HCT116 (cell line): ENCODE measurements around the gene NDUFA5. TPM values are rescaled to one million over a fixed set of nuclear protein-coding genes. Genes with fewer than 3 reads are reported as not detected.
"Not testable (repeated sequence)": the region's sequence is repeated elsewhere in the genome, so short reads cannot be mapped to it uniquely, and the experiment has no call there.

Experiments used
- ATAC-seq: fragments of 200-7000 bp; cut with Tn5 transposase; 2 replicates; pipeline ENCODE4 v1.9.1; 2020; ENCODE audit warnings: mild to moderate bottlenecking, moderate library complexity
- BruUV-seq: library from RNA; stranded (reverse); fragments of 400-500 nt; replicated peaks from 2 replicates; lab custom pipeline; 2021; lab: Mats Ljungman, UMichigan
- CTCF ChIA-PET: fragments of 300-600 bp; sonication (Branson Sonifier 250); formaldehyde crosslinking; loops from one replicate; lab custom pipeline; 2021; ENCODE audit warnings: antibody characterized with exemption; lab: Charles Lee
- POLR2A ChIA-PET: fragments of 300-600, 350-600 bp; sonication (Branson Sonifier 250); formaldehyde crosslinking; loops from one replicate; lab custom pipeline; 2021; ENCODE audit warnings: antibody characterized with exemption; lab: Charles Lee
- RAD21 ChIA-PET, 2 experiments: fragments of 300-600 bp; sonication (Branson Sonifier 250); formaldehyde crosslinking; loops; one replicate each; lab custom pipeline; 2023; ENCODE audit warnings: low total read pairs in 2 of 2; ENCODE audit not compliant: uncharacterized antibody in 2 of 2, unreplicated experiment in 2 of 2, low non-redundant PET in 1 of 2; lab: Charles Lee
- DNase-seq: peaks from one replicate; pipeline ENCODE4 v3.0.0-alpha.2; 2010; ENCODE audit warnings: low read depth, low spot score
- H2AFZ ChIP-seq: fragments of 200-600 bp; shearing (Covaris generic), sonication (generic); 2 replicates; pipeline ENCODE4 v1.6.1; 2017; ENCODE audit warnings: low read depth, mixed run types, mixed read lengths, antibody characterized with exemption, low read length; ENCODE audit not compliant: poor library complexity, severe bottlenecking
- H3K27ac ChIP-seq: 2 replicates; pipeline ENCODE4 v1.5.1; 2012; ENCODE audit warnings: low read depth, low read length
- H3K27me3 ChIP-seq: fragments of 200-600 bp; sonication (generic); 2 replicates; pipeline ENCODE4 v1.6.1; 2016; ENCODE audit warnings: mixed run types, low read length, mixed read lengths; ENCODE audit not compliant: insufficient read depth
- H3K36me3 ChIP-seq, 2 experiments: fragments of 200-500 bp in 1 of 2; fragments of 200-600 bp in 1 of 2; sonication (Bioruptor generic) in 1 of 2; sonication (generic) in 1 of 2; 2 replicates each; pipeline versions ENCODE4 v1.5.1 to v1.6.1; 2014 to 2016; ENCODE audit warnings: low read length in 2 of 2, inconsistent platforms in 1 of 2, mixed read lengths in 1 of 2, mixed run types in 1 of 2; ENCODE audit not compliant: insufficient read depth in 2 of 2, control insufficient read depth in 1 of 2
- H3K4me1 ChIP-seq, 2 experiments: fragments of 200-600 bp in 1 of 2; sonication (generic) in 1 of 2; 2 replicates each; pipeline versions ENCODE4 v1.5.1 to v1.6.1; 2012 to 2017; ENCODE audit warnings: low read length in 2 of 2, inconsistent platforms in 1 of 2, mild to moderate bottlenecking in 1 of 2, mixed read lengths in 1 of 2, mixed run types in 1 of 2, moderate library complexity in 1 of 2; ENCODE audit not compliant: insufficient read depth in 2 of 2, control insufficient read depth in 1 of 2
- H3K4me2 ChIP-seq: fragments of 200-600 bp; sonication (generic); 2 replicates; pipeline ENCODE4 v1.6.1; 2017; ENCODE audit warnings: mixed run types, low read length, mixed read lengths
- H3K4me3 ChIP-seq, 2 experiments: fragments of 200-600 bp in 1 of 2; sonication (generic) in 1 of 2; replicated peaks in 1 of 2; 2 replicates each; pipeline ENCODE4 v1.5.1; 2011 to 2016; ENCODE audit warnings: low read length in 2 of 2, control low read depth in 1 of 2, low read depth in 1 of 2, mild to moderate bottlenecking in 1 of 2, mixed read lengths in 1 of 2, mixed run types in 1 of 2
- H3K79me2 ChIP-seq: fragments of 200-600 bp; sonication (generic); 2 replicates; pipeline ENCODE4 v1.6.1; 2017; ENCODE audit warnings: mild to moderate bottlenecking, mixed run types, low read length, moderate library complexity, mixed read lengths; ENCODE audit not compliant: insufficient read depth
- H3K9ac ChIP-seq: fragments of 200-600 bp; sonication (generic); 2 replicates; pipeline ENCODE4 v1.6.1; 2016; ENCODE audit warnings: low read length, mixed read lengths
- H3K9me2 ChIP-seq: fragments of 200-600 bp; sonication (generic), shearing (Covaris generic); 2 replicates; pipeline ENCODE4 v1.6.1; 2017; ENCODE audit warnings: mixed run types, mild to moderate bottlenecking, moderate library complexity; ENCODE audit not compliant: insufficient read depth
- H3K9me3 ChIP-seq, 2 experiments: fragments of 200-500 bp in 1 of 2; fragments of 200-600 bp in 1 of 2; sonication (Bioruptor generic) in 1 of 2; sonication (generic) in 1 of 2; 2 replicates each; pipeline ENCODE4 v1.6.1; 2014 to 2017; ENCODE audit warnings: low read length in 2 of 2, mixed read lengths in 2 of 2, inconsistent platforms in 1 of 2, low read depth in 1 of 2, mild to moderate bottlenecking in 1 of 2, mixed run types in 1 of 2, moderate library complexity in 1 of 2; ENCODE audit not compliant: control insufficient read depth in 1 of 2, insufficient read depth in 1 of 2
- H4K20me1 ChIP-seq: fragments of 200-600 bp; sonication (generic), shearing (Covaris generic); 2 replicates; pipeline ENCODE4 v1.6.1; 2017; ENCODE audit warnings: mixed run types, mild to moderate bottlenecking, moderate library complexity; ENCODE audit not compliant: insufficient read depth
- CBX3 ChIP-seq: IDR thresholded peaks from 2 replicates; pipeline ENCODE4 v1.6.1; 2012; ENCODE audit warnings: low read depth
- EGR1 ChIP-seq: IDR thresholded peaks from 2 replicates; pipeline ENCODE4 v1.6.1; 2012; ENCODE audit warnings: low read depth
- EZH2 ChIP-seq: fragments of 200-600 bp; sonication (generic); IDR thresholded peaks from 2 replicates; pipeline ENCODE4 v1.6.1; 2017; ENCODE audit warnings: antibody characterized with exemption, mixed run types
- SIN3A ChIP-seq: IDR thresholded peaks from 2 replicates; pipeline ENCODE4 v1.6.1; 2012; ENCODE audit warnings: low read depth
- SP1 ChIP-seq: IDR thresholded peaks from 2 replicates; pipeline ENCODE4 v1.6.1; 2012; ENCODE audit warnings: low read depth
- TCF7L2 ChIP-seq: IDR thresholded peaks from 2 replicates; pipeline ENCODE4 v1.7.0; 2011; ENCODE audit warnings: borderline replicate concordance, inconsistent platforms; ENCODE audit not compliant: insufficient read depth, insufficient read length; ENCODE audit errors: extremely low read depth
- YY1 ChIP-seq: IDR thresholded peaks from 2 replicates; pipeline ENCODE4 v1.6.1; 2011; ENCODE audit warnings: low read length, low read depth, moderate library complexity, mild to moderate bottlenecking; ENCODE audit not compliant: insufficient replicate concordance; ENCODE audit errors: extremely low read depth
- intact Hi-C: fragments of 100-400 bp; cut with micrococcal nuclease; formaldehyde crosslinking; loops from 2 replicates; pipeline ENCODE4 v1.10.0; 2022
- total RNA-seq: library from RNA; stranded (reverse); gene quantifications from one replicate; pipeline ENCODE4 v1.2.1, GENCODE V29; 2021; ENCODE audit not compliant: unreplicated experiment
- TF ChIP-seq, protein P1 (sequence below): IDR thresholded peaks from 2 replicates; pipeline ENCODE4 v1.6.1; 2012

NDUFA5 gene
- total RNA-seq, 1 experiment from 2014 or later, result 64.2 TPM

DNA sequence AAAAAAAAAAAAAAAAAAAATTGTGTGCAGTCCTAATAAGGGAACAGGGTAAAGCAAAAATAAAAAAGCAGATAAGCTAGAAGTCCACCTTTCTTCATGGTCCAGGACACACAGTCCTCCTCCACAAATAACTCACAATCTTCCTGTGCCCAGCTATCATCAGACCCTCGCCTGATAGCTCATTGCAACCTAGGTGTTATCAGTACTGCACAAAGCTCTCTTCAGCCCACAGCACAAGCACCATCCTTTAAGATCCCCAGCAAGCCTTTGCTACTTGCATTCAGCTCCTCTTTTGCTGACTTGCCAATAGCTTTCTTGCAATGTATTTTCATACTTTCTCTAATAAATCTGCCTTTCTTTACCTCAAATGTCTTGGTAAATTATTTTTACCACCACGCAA is 5.0 kb downstream of the NDUFA5 start:
- no peak for ATAC-seq
- ChIA-PET RAD21 (interaction anchor here in 1 of 2 experiments (0.6 kb wide), 1 partner anchor 98 kb away, joined by 5 read pairs; no protein-coding TSS in a partner anchor), POLR2A (no interaction called here)

DNA sequence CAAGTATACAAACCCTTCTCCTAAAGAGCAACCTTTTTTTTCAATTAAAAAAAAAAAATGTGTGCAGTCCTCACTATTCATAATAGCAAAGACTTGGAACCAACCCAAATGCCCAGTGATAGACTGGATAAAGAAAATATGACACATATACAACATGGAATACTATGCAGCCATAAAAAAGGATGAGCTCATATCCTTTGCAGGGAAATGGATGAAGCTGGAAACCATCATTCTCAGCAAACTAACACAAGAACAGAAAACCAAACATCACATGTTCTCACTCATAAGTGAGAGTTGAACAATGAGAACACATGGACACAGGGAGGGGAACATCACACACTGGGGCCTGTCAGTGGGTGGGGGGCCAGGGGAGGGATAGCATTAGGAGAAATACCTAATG is 5.5 kb downstream of the NDUFA5 start:
- H3K27ac ChIP-seq, CTCF ChIA-PET, H3K9me3 ChIP-seq, intact Hi-C loops, H3K4me1 ChIP-seq, H3K4me3 ChIP-seq, H4K20me1 ChIP-seq, H2AFZ ChIP-seq, H3K27me3 ChIP-seq, H3K4me2 ChIP-seq, ATAC-seq, POLR2A ChIA-PET, H3K9ac ChIP-seq, DNase-seq, H3K9me2 ChIP-seq, BruUV-seq: not testable (repeated sequence)
- H3K36me3 ChIP-seq, result peaks cover 9 to 12% of the 10 kb centered on the region in 2 experiments; a peak in 1 of 4 replicates
- H3K79me2 ChIP-seq, result peaks cover 46% of the 10 kb centered on the region
- RAD21 ChIA-PET, result interaction anchor here in 1 of 2 experiments (0.6 kb wide), 1 partner anchor 99 kb away, joined by 5 read pairs; no protein-coding TSS in a partner anchor

More for the DNA sequence above, 5.0 kb downstream of the NDUFA5 start:
- no peaks in the 10 kb centered on the region for H4K20me1 ChIP-seq
- H3K79me2 ChIP-seq, result peaks cover 47% of the 10 kb centered on the region
- no peaks in the 10 kb centered on the region for H3K9me3 ChIP-seq
- BruUV-seq, result no TSS peak
- H3K36me3 ChIP-seq, result peaks cover 9 to 12% of the 10 kb centered on the region in 2 experiments; a peak in 1 of 4 replicates
- H3K9me2 ChIP-seq, result no peaks in the 10 kb centered on the region
- no peak for TF ChIP-seq EGR1
- TF ChIP-seq, protein P1, sequence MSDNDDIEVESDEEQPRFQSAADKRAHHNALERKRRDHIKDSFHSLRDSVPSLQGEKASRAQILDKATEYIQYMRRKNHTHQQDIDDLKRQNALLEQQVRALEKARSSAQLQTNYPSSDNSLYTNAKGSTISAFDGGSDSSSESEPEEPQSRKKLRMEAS, result no peak
- TF ChIP-seq CBX3, result no peak
- no peak for TF ChIP-seq TCF7L2
- TF ChIP-seq SP1, result no peak
- TF ChIP-seq SIN3A, result no peak
- no peak for TF ChIP-seq EZH2
- TF ChIP-seq YY1, result no peak
- H3K4me3 ChIP-seq, result no peak overlapping the region
- intact Hi-C loops, result no loop called here
- DNase-seq, result no peak
- no peak overlapping the region for H3K9ac ChIP-seq
- H3K4me2 ChIP-seq, result no peak overlapping the region
- H2AFZ ChIP-seq, result no peak overlapping the region
- H3K27me3 ChIP-seq, result no peaks in the 10 kb centered on the region
- no peak overlapping the region for H3K27ac ChIP-seq
- CTCF ChIA-PET, result no interaction called here
- peaks cover 5 to 7% of the 10 kb centered on the region in 2 experiments; a peak in 3 of 4 replicates for H3K4me1 ChIP-seq
